ENCODE results near the gene MGST3. TPM values are rescaled to one million over a fixed set of nuclear protein-coding genes. Genes with fewer than 3 reads are reported as not detected.

The MGST3 gene
- total and polyA plus RNA-seq, 2 of the 4 experiments (the other 2 are of a cell fraction), result 159 to 213 TPM

GRCh38 chr1:165674599-165674998 is 43.6 kb downstream of the MGST3 start:
- Histone ChIP-seq H3K56ac (ENCODE audit: extremely low read depth, insufficient read depth, low read length) (no peak overlapping the region), H3K9me3 (ENCODE audit: control insufficient read depth, insufficient read depth, low read length) (no peaks in the 10 kb centered on the region), H3K4me2 (ENCODE audit: low read depth, low read length) (no peak overlapping the region), H2AK9ac (replicated peaks; ENCODE audit: low read depth, low read length, poor library complexity) (no peak overlapping the region), H3K27ac (ENCODE audit: insufficient read depth, low read length) (no peak overlapping the region), H2BK15ac (ENCODE audit: low read depth, low read length) (no peak overlapping the region), H3K14ac (replicated peaks; ENCODE audit: low read depth, low read length) (no peak overlapping the region), H2BK5ac (ENCODE audit: low read depth, low read length, poor library complexity, severe bottlenecking) (no peak overlapping the region), H3K23ac (ENCODE audit: low read depth, low read length) (no peak overlapping the region), H2BK120ac (ENCODE audit: low read depth, low read length) (no peak overlapping the region), H3K18ac (ENCODE audit: low read depth, low read length) (no peak overlapping the region), H3K79me1 (ENCODE audit: low read depth in 1 of 2, low read length in 2 of 2) (peaks cover 12 to 13% of the 10 kb centered on the region in 2 experiments), H3K4ac (ENCODE audit: low read depth, low read length) (no peak overlapping the region), H2BK20ac (ENCODE audit: low read depth, low read length) (no peak overlapping the region), H2AK5ac (ENCODE audit: low read depth, low read length) (no peak overlapping the region), H3K9ac (ENCODE audit: low read depth, low read length) (no peak overlapping the region), H3K9me1 (ENCODE audit: insufficient read depth, low read length) (no peaks in the 10 kb centered on the region; the same call in 1 of the 2 replicates), H4K5ac (ENCODE audit: low read depth, low read length) (no peak overlapping the region), H4K8ac (ENCODE audit: low read depth in 2 of 2, low read length in 2 of 2) (no peak overlapping the region), H4K91ac (ENCODE audit: insufficient read depth, low read depth, low read length) (no peak overlapping the region), H3K36me3 (ENCODE audit: control insufficient read depth, insufficient read depth, low read length) (peaks cover 23% of the 10 kb centered on the region), H2AFZ (replicated peaks; ENCODE audit: low read length, poor library complexity) (no peak overlapping the region), H3K27me3 (ENCODE audit: control insufficient read depth, insufficient read depth, low read length) (no peaks in the 10 kb centered on the region), H3K4me3 (ENCODE audit: insufficient read depth, low read depth, low read length) (no peak overlapping the region), H4K20me1 (ENCODE audit: insufficient read depth, low read length) (no peaks in the 10 kb centered on the region), H3K4me1 (ENCODE audit: control insufficient read depth, insufficient read depth, low read length) (no peaks in the 10 kb centered on the region)
- BruUV-seq (replicated peaks), result no TSS peak
- CTCF ChIA-PET, result no interaction called here
- WGBS, 2 experiments (ENCODE audit: extremely low coverage in 2 of 2, insufficient read length in 1 of 2), result no CpG with 5 or more reads among the region's 8 CpGs
- in situ Hi-C loops (cut with MboI; ENCODE audit: low sequenced_read_pairs), result no loop called here
- intact Hi-C loops (cut with micrococcal nuclease), result no loop called here
- DNase-seq (no peak), ATAC-seq (ENCODE audit: low read depth) (no peak)
- dilution Hi-C loops (cut with HindIII; ENCODE audit: low sequenced_read_pairs, unreplicated experiment), result no loop called here
- TF ChIP-seq ELK1 (IDR thresholded peaks at IDR 0.05; ENCODE audit: borderline replicate concordance, low read depth, low read length) (no peak), NFE2L2 (IDR thresholded peaks at IDR 0.05; ENCODE audit: low read depth, low read length) (no peak), USF2 (IDR thresholded peaks at IDR 0.05; ENCODE audit: low read depth, low read length) (no peak), SMC3 (IDR thresholded peaks at IDR 0.05; ENCODE audit: low read depth, low read length) (no peak), CHD1 (IDR thresholded peaks at IDR 0.05; ENCODE audit: low read depth, low read length) (no peak), MAZ (IDR thresholded peaks at IDR 0.05; ENCODE audit: borderline replicate concordance, low read depth, low read length) (no peak), RFX5 (IDR thresholded peaks at IDR 0.05; ENCODE audit: low read depth, low read length) (no peak), MAFK (IDR thresholded peaks at IDR 0.05; ENCODE audit: low read depth, low read length) (no peak), RCOR1 (IDR thresholded peaks at IDR 0.05; ENCODE audit: insufficient replicate concordance, low read length) (no peak), BHLHE40 (IDR thresholded peaks at IDR 0.05; ENCODE audit: low read depth, low read length) (no peak), CTCF (conservative IDR thresholded peaks at IDR 0.05; ENCODE audit: low read depth, low read length) (no peak), MXI1 (IDR thresholded peaks at IDR 0.05; ENCODE audit: borderline replicate concordance, low read depth, low read length) (no peak), POLR2A (IDR thresholded peaks at IDR 0.05; ENCODE audit: low read depth, low read length) (no peak), FOS (IDR thresholded peaks at IDR 0.05; ENCODE audit: low read depth, low read length) (no peak), CEBPB (IDR thresholded peaks at IDR 0.05; ENCODE audit: low read depth, low read length) (no peak), RAD21 (IDR thresholded peaks at IDR 0.05; ENCODE audit: low read length) (no peak)
- POLR2A ChIA-PET (ENCODE audit: unreplicated experiment), result no interaction called here
